K562 (cell line): Measurements from ENCODE around the gene RAP1GDS1. TPM values are rescaled to one million over a fixed set of nuclear protein-coding genes. Genes with fewer than 3 reads are reported as not detected.

ENCODE experiments used
- ATAC-seq: fragments of 200-7000 bp; cut with Tn5 transposase; 3 replicates; pipeline ENCODE4 v1.9.1; 2020; ENCODE audit warnings: moderate library complexity
- BruUV-seq: library from RNA; stranded (reverse); fragments of 400-500 nt; replicated peaks from 2 replicates; lab custom pipeline; 2021; lab: Mats Ljungman, UMichigan
- CTCF ChIA-PET: fragments of 300-600 bp; formaldehyde crosslinking; extraction: SDS; loops from one replicate; lab custom pipeline; 2021; ENCODE audit warnings: low intra/inter-chr PET ratio; lab: Yijun Ruan, JAX
- POLR2A ChIA-PET: fragments of 300-600, 350-650 bp; sonication (Branson Sonifier 250); formaldehyde crosslinking; extraction: SDS; loops from one replicate; lab custom pipeline; 2021; ENCODE audit warnings: antibody characterized with exemption, inconsistent platforms; lab: Yijun Ruan, JAX
- DNase-seq, 4 experiments: peaks; one replicate each; pipeline versions ENCODE4 v3.0.0 to v3.0.0-alpha.2; 2011 to 2018; ENCODE audit warnings: low spot score in 3 of 4, mixed read lengths in 3 of 4; ENCODE audit errors: extremely low read depth in 1 of 4
- FAIRE-seq: peaks from 2 replicates; lab custom pipeline; 2011; peaks lifted over from hg19 to GRCh38; lab: Jason Lieb, UNC
- H2AFZ ChIP-seq: 2 replicates; pipeline ENCODE4 v1.6.0; 2011; ENCODE audit warnings: low read depth, low read length, control low read depth, inconsistent platforms
- H3K27ac ChIP-seq: fragments of 200-600 bp; 3 replicates; pipeline ENCODE4 v1.8.0; 2011; ENCODE audit warnings: low read depth, mild to moderate bottlenecking, control low read depth, inconsistent platforms, low read length, moderate library complexity, mixed read lengths; ENCODE audit errors: extremely low read depth
- H3K27me3 ChIP-seq, 2 experiments: fragments of 300-600 bp in 1 of 2; 2 replicates in 1 of 2; 3 replicates in 1 of 2; pipeline versions ENCODE4 v1.6.0 to v1.8.0; 2011; ENCODE audit warnings: inconsistent platforms in 2 of 2, low read length in 2 of 2, mild to moderate bottlenecking in 1 of 2, mixed read lengths in 1 of 2, moderate library complexity in 1 of 2; ENCODE audit not compliant: control insufficient read depth in 2 of 2, insufficient read depth in 2 of 2
- H3K36me3 ChIP-seq: fragments of 300-600 bp; 3 replicates; pipeline ENCODE4 v1.8.0; 2011; ENCODE audit warnings: mild to moderate bottlenecking, low read length, inconsistent platforms; ENCODE audit not compliant: control insufficient read depth, insufficient read depth
- H3K4me1 ChIP-seq, 2 experiments: fragments of 200-600 bp in 1 of 2; replicated peaks in 1 of 2; 2 replicates in 1 of 2; 3 replicates in 1 of 2; pipeline versions ENCODE4 v1.5.1 to v1.8.0; 2011; ENCODE audit warnings: inconsistent platforms in 2 of 2, low read length in 2 of 2, mild to moderate bottlenecking in 1 of 2, mixed read lengths in 1 of 2, moderate library complexity in 1 of 2; ENCODE audit not compliant: control insufficient read depth in 2 of 2, insufficient read depth in 2 of 2
- H3K4me2 ChIP-seq: 2 replicates; pipeline ENCODE4 v1.6.1; 2011; ENCODE audit warnings: low read length, control low read depth, inconsistent platforms, mixed read lengths; ENCODE audit not compliant: insufficient read depth
- H3K4me3 ChIP-seq: fragments of 200-600 bp; sonication (generic), shearing (Covaris generic); 2 replicates; pipeline ENCODE4 v1.5.1; 2016; ENCODE audit warnings: control low read depth, inconsistent platforms
- H3K79me2 ChIP-seq: fragments of 200-600 bp; 3 replicates; pipeline ENCODE4 v1.8.0; 2011; ENCODE audit warnings: low read length, inconsistent platforms; ENCODE audit not compliant: control insufficient read depth, insufficient read depth
- H3K9ac ChIP-seq, 2 experiments: 2 replicates each; pipeline versions ENCODE4 v1.6.0 to v1.6.1; 2011; ENCODE audit warnings: low read depth in 2 of 2, low read length in 2 of 2, control low read depth in 1 of 2, inconsistent platforms in 1 of 2, mild to moderate bottlenecking in 1 of 2, mixed read lengths in 1 of 2; ENCODE audit not compliant: insufficient read depth in 1 of 2
- H3K9me1 ChIP-seq: one replicate; pipeline ENCODE4 v1.6.0; 2011; ENCODE audit warnings: inconsistent platforms, mild to moderate bottlenecking, low read length, moderate library complexity; ENCODE audit not compliant: control insufficient read depth, insufficient read depth
- H3K9me3 ChIP-seq: replicated peaks from 2 replicates; pipeline ENCODE4 v1.5.1; 2011; ENCODE audit warnings: low read depth, low read length, inconsistent platforms; ENCODE audit not compliant: control insufficient read depth, insufficient read depth
- H4K20me1 ChIP-seq: replicated peaks from 2 replicates; pipeline ENCODE4 v1.6.1; 2011; ENCODE audit warnings: low read length, inconsistent platforms, mixed read lengths; ENCODE audit not compliant: control insufficient read depth, insufficient read depth
- CBX8 ChIP-seq: fragments of 200-600 bp; sonication (generic); IDR thresholded peaks from 2 replicates; pipeline ENCODE4 v1.6.1; 2012; ENCODE audit warnings: borderline replicate concordance, mixed run types, low read depth, mild to moderate bottlenecking, moderate library complexity, mixed read lengths, low read length, control low read depth, inconsistent platforms; ENCODE audit not compliant: poor library complexity, severe bottlenecking; ENCODE audit errors: extremely low read depth
- CREBBP ChIP-seq: IDR thresholded peaks from one replicate; pipeline ENCODE4 v1.6.1; 2012; ENCODE audit warnings: low read depth, mild to moderate bottlenecking, control low read depth, inconsistent platforms, low read length
- DEAF1 ChIP-seq: fragments of 450-650 bp; formaldehyde crosslinking; IDR thresholded peaks from 2 replicates; pipeline ENCODE4 v1.4.0; 2020; ENCODE audit warnings: mild to moderate bottlenecking, moderate library complexity
- FOXK1 ChIP-seq: sonication (generic); formaldehyde crosslinking; IDR thresholded peaks from 2 replicates; pipeline ENCODE4 v1.8.0; 2022; ENCODE audit warnings: missing genetic modification reagents, mild to moderate bottlenecking, borderline replicate concordance
- MAFF ChIP-seq: IDR thresholded peaks from 2 replicates; pipeline ENCODE4 v1.6.1; 2012; ENCODE audit warnings: low read length, improper control_type of control experiment
- MAFG ChIP-seq: fragments of 450-650 bp; conservative IDR thresholded peaks from 2 replicates; pipeline ENCODE4 v1.6.1; 2016; ENCODE audit warnings: missing genetic modification characterization, missing compliant biosample characterization
- PHF8 ChIP-seq: fragments of 200-600 bp; sonication (generic); IDR thresholded peaks from 2 replicates; pipeline ENCODE4 v1.6.1; 2012; ENCODE audit warnings: mixed run types, mild to moderate bottlenecking, inconsistent platforms, low read length, moderate library complexity, borderline replicate concordance
- SMAD1 ChIP-seq: fragments of 150-350 bp; IDR thresholded peaks from 2 replicates; pipeline ENCODE4 v1.6.1; 2014; ENCODE audit warnings: low read length, low read depth; ENCODE audit not compliant: partially characterized antibody
- TAF1 ChIP-seq: IDR thresholded peaks from 2 replicates; pipeline ENCODE4 v1.6.1; 2011; ENCODE audit warnings: mild to moderate bottlenecking, low read length, moderate library complexity; ENCODE audit not compliant: insufficient read depth, control insufficient read depth, severe bottlenecking; ENCODE audit errors: extremely low read depth
- ZBTB1 ChIP-seq: sonication (generic); formaldehyde crosslinking; IDR thresholded peaks from 2 replicates; pipeline ENCODE4 v1.8.1; 2023; ENCODE audit warnings: missing genetic modification reagents, low read depth, mild to moderate bottlenecking, borderline replicate concordance
- ZNF140 ChIP-seq: fragments of 250-450 bp; sonication (Bioruptor Pico); IDR thresholded peaks from 2 replicates; pipeline ENCODE4 v1.8.0; 2021; ENCODE audit warnings: moderate library complexity, mild to moderate bottlenecking, inconsistent platforms
- ZNF24 ChIP-seq: fragments of 450-650 bp; IDR thresholded peaks from 2 replicates; pipeline ENCODE4 v1.6.1; 2016
- ZNF766 ChIP-seq: fragments of 200-800 bp; sonication (Bioruptor generic); conservative IDR thresholded peaks from 2 replicates; pipeline ENCODE4 v1.6.1; 2016; ENCODE audit warnings: missing genetic modification characterization, missing compliant biosample characterization
- ZNF77 ChIP-seq: fragments of 250-450 bp; sonication (Bioruptor Pico); IDR thresholded peaks from 2 replicates; pipeline ENCODE4 v1.5.0; 2020
- WGBS: fragments of 100-300 bp; shearing (Covaris generic); methylation state at CpG from one replicate; pipeline ENCODE4 v1.1.6; 2016; ENCODE audit warnings: low coverage, mixed read lengths; ENCODE audit not compliant: insufficient coverage; ENCODE audit errors: missing lambda C conversion rate; 5-methylcytosine and 5-hydroxymethylcytosine counted together
- in situ Hi-C: fragments of 300-500 bp; cut with MboI; formaldehyde crosslinking; loops from 4 replicates; pipeline ENCODE4 v1.15.0; 2018; ENCODE audit warnings: inconsistent platforms, mixed read lengths
- intact Hi-C: fragments of 100-400 bp; cut with micrococcal nuclease; formaldehyde crosslinking; loops from 2 replicates; pipeline ENCODE4 v1.14.2; 2022
- polyA plus RNA-seq, 8 experiments: library from polyadenylated mRNA; depleted of rRNA in 4 of 8; stranded (reverse) in 5 of 8; unstranded in 3 of 8; fragments of >200 nt; fragmentation: Nextera tagmentation in 2 of 8; fragmentation: Illumina TruSeq in 1 of 8; extraction: Ambion mirVana in 2 of 8; extraction: Trizol in 1 of 8; gene quantifications; 2 replicates each; pipeline versions ENCODE4 v1.2.1 to v1.2.3, GENCODE V29; 2011 to 2014; ENCODE audit warnings: inconsistent platforms in 1 of 8, missing spikeins in 1 of 8
- total RNA-seq, 7 experiments: library from RNA; depleted of rRNA in 6 of 7; stranded (reverse); fragments of >200 nt in 6 of 7; fragmentation: Illumina TruSeq in 2 of 7; extraction: Trizol in 2 of 7; gene quantifications; 2 replicates each; pipeline versions ENCODE4 v1.2.1 to v1.2.3, GENCODE V29; 2011 to 2021; ENCODE audit warnings: low replicate concordance in 1 of 7
- TF ChIP-seq, protein P1 (sequence below): fragments of 250-450 bp; sonication (Bioruptor Pico); IDR thresholded peaks from 2 replicates; pipeline ENCODE4 v1.4.0; 2020; ENCODE audit warnings: mild to moderate bottlenecking, moderate library complexity
- TF ChIP-seq, protein P2 (sequence below): sonication (generic); formaldehyde crosslinking; IDR thresholded peaks from 2 replicates; pipeline ENCODE4 v1.8.0; 2022; ENCODE audit warnings: missing genetic modification reagents, mild to moderate bottlenecking, moderate library complexity, borderline replicate concordance

Gene RAP1GDS1
- total and polyA plus RNA-seq, 9 of the 15 experiments (the other 6 are each of a cell fraction or from before 2014, with no cell fraction given): 27.2 to 55.6 (median 31.5) TPM

DNA sequence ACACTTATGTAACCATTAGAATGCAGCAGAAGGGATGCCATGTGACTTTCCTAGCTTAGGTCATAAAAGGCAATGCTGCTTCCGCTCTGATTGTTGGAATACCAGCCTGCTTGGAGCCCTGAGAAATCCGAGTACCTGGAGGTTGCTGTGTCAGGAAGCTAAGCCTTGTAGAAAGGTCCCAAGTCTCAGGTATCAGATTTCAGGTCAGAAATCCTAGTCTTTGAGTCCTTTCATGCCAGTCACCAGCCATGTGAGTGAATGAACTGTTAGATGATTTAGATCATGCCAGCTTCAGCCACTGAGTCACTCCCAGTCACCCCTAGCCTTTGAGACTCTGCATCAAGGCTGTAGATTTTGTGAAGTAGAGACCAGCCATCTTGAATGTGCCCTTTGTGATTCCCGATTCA, 23.5 kb downstream of the RAP1GDS1 start (continued):
- TF ChIP-seq, protein P1, sequence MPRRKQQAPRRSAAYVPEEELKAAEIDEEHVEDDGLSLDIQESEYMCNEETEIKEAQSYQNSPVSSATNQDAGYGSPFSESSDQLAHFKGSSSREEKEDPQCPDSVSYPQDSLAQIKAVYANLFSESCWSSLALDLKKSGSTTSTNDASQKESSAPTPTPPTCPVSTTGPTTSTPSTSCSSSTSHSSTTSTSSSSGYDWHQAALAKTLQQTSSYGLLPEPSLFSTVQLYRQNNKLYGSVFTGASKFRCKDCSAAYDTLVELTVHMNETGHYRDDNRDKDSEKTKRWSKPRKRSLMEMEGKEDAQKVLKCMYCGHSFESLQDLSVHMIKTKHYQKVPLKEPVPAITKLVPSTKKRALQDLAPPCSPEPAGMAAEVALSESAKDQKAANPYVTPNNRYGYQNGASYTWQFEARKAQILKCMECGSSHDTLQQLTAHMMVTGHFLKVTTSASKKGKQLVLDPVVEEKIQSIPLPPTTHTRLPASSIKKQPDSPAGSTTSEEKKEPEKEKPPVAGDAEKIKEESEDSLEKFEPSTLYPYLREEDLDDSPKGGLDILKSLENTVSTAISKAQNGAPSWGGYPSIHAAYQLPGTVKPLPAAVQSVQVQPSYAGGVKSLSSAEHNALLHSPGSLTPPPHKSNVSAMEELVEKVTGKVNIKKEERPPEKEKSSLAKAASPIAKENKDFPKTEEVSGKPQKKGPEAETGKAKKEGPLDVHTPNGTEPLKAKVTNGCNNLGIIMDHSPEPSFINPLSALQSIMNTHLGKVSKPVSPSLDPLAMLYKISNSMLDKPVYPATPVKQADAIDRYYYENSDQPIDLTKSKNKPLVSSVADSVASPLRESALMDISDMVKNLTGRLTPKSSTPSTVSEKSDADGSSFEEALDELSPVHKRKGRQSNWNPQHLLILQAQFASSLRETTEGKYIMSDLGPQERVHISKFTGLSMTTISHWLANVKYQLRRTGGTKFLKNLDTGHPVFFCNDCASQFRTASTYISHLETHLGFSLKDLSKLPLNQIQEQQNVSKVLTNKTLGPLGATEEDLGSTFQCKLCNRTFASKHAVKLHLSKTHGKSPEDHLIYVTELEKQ (CRISPR knock-in tag): no peak

GRCh38 chr4:98285676-98286075, 24.5 kb downstream of the RAP1GDS1 start:
- ATAC-seq (no peak), DNase-seq (no peak), FAIRE-seq (no peak)
- intact Hi-C loops (no loop called here), in situ Hi-C loops (no loop called here)
- H3K9ac ChIP-seq: no peak overlapping the region
- no peaks in the 10 kb centered on the region for H4K20me1 ChIP-seq
- H3K27ac ChIP-seq: no peak overlapping the region
- H3K79me2 ChIP-seq: peaks cover 52% of the 10 kb centered on the region
- no peaks in the 10 kb centered on the region for H3K36me3 ChIP-seq
- H3K27me3 ChIP-seq: no peaks in the 10 kb centered on the region
- 90% methylated on average over 3 of the region's 3 CpGs for WGBS
- no peak overlapping the region for H2AFZ ChIP-seq
- H3K4me3 ChIP-seq: no peak overlapping the region
- CTCF ChIA-PET: no interaction called here
- no TSS peak for BruUV-seq
- no peak overlapping the region for H3K4me2 ChIP-seq
- H3K9me3 ChIP-seq: no peaks in the 10 kb centered on the region
- H3K9me1 ChIP-seq: no peaks in the 10 kb centered on the region
- no peaks in the 10 kb centered on the region for H3K4me1 ChIP-seq
- POLR2A ChIA-PET: no interaction called here
- TF ChIP-seq ZNF140 (CRISPR knock-in tag) (no peak), DEAF1 (CRISPR knock-in tag) (no peak), ZBTB1 (CRISPR knock-in tag) (no peak), ZNF77 (CRISPR knock-in tag) (no peak), SMAD1 (no peak), PHF8 (no peak), FOXK1 (CRISPR knock-in tag) (no peak), CBX8 (no peak), TAF1 (no peak), ZNF24 (no peak), CREBBP (no peak), MAFG (tag) (no peak), MAFF (no peak), ZNF766 (CRISPR knock-in tag) (no peak)
- TF ChIP-seq, protein P2, sequence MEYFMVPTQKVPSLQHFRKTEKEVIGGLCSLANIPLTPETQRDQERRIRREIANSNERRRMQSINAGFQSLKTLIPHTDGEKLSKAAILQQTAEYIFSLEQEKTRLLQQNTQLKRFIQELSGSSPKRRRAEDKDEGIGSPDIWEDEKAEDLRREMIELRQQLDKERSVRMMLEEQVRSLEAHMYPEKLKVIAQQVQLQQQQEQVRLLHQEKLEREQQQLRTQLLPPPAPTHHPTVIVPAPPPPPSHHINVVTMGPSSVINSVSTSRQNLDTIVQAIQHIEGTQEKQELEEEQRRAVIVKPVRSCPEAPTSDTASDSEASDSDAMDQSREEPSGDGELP (CRISPR knock-in tag): no peak
